Globus pallidus (tissue), 1 donor: Measurements from ENCODE around the gene FBXO47.
"Not testable (repeated sequence)": the region's sequence is repeated elsewhere in the genome, so short reads cannot be mapped to it uniquely, and the experiment has no call there.

Source experiments
- DNase-seq: peaks from one replicate; pipeline ENCODE4 v3.0.0-alpha.2; 2015; ENCODE audit warnings: low spot score

The FBXO47 gene

GRCh38 chr17:38980490-38981217 is 13.5 kb upstream of the FBXO47 start:
- DNase-seq: no peak

- no peak for DNase-seq
Observed at GRCh38 chr17:38978180-38978579, 11.0 kb upstream of the FBXO47 start.

DNA sequence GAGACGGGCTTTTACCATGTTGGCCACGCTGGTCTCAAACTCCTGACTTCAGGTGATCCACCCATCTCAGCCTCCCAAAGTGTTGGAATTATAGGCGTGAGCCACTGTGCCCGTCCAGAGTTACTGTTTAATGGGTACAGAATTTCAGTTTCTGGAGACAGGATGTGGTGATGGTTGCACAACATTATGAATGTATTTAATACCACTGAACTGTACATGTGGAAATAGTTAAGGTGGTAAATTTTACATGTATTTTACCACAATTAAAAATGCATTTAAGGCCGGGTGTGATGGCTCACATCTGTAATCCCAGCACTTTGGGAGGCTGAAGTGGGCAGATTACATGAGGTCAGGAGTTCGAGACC is 9.0 kb upstream of the FBXO47 start:
- DNase-seq: not testable (repeated sequence)

DNA sequence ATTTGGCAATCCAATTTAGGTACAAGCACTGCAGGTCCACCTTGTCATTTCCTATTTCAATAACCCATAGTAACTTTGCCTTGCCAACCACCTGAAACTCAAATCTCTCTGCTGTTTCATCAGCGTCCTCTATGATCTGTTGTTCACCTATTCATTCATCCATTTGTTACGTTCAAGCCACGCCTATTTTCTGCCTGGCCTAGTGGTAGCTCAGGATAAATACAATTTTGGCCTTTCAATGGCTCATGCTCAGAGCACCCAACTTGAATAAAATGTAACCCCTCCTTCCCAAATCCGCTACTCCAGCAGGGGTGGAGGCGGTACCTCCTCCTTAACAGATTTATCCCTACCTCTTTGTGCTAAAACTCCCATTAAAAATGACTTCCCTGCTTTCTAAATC is 3.6 kb upstream of the FBXO47 start:
- DNase-seq: no peak

DNA sequence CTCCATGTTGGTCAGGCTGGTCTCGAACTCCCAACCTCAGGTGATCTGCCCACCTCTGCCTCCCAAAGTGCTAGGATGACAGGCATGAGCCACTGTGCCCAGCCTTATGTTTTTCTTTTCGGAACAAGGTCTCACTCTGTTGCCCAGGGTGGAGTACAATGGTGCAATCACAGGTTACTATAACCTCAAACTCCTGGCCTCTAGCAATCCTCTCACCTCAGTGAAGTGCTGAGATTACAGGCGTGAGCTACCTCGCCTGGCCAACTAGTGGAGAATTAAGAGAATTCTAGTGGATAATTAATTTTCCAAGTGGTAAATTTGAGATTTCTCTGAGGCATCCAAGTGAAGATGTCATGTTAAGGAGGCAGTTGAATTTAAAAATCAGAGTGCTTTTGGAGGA is 2.9 kb upstream of the FBXO47 start:
- no peak for DNase-seq

- no peak for DNase-seq
Observed at GRCh38 chr17:38969281-38969680, 2.1 kb upstream of the FBXO47 start.

DNA sequence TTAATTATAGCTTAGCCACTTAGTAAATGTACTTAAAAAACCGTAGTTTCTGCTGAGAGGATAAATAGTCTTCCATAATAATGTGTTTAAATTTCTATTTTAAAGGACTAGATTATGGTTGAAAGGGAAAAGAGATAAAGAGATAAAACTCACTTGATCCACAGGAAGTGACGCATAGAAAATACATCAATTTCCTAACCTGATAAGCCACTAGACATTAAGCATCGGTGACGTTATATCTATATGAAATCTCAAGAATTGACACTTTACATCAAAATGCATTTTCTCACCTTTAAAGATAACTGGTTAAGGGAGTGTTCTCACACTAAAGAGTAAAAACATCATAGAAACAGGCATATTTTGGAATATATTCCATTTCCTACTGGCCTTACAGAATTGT is 5.8 kb downstream of the FBXO47 start:
- no peak for DNase-seq

DNA sequence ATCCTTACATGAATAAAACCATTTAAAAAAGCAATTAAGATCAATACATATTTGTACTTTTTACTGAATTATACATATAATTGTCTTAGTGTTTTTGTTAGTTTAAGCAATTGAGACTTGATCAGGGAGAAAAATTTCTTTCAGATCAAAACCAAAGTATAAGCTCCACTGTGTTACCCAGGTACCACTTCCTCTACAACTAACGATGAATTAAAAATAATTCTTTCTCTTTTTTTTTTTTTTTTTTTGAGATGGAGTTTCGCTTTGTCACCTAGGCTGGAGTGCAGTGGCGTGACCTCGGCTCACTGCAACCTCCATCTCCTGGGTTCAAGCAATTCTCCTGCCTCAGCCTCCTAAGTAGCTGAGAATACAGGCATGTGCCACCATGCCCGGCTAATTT is 6.8 kb downstream of the FBXO47 start:
- DNase-seq: no peak

DNA sequence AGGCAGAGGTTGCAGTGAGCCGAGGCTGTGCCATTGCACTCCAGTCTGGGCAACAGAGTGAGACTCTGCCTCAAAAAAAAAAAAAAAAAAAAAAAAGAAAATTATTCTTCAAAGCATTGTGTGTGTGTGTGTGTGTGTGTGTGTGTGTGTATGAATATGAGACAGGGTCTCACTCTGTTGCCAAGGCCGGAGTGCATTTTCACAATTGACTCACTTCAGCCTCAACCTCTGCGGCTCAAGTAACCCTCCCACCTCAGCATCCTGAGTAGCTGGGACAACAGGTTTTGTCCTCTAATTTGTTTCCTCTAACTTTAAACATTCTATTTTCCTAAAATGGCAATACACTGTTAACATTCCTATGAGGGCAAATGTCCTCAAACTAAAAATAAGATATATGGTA is 7.7 kb downstream of the FBXO47 start:
- no peak for DNase-seq

DNA sequence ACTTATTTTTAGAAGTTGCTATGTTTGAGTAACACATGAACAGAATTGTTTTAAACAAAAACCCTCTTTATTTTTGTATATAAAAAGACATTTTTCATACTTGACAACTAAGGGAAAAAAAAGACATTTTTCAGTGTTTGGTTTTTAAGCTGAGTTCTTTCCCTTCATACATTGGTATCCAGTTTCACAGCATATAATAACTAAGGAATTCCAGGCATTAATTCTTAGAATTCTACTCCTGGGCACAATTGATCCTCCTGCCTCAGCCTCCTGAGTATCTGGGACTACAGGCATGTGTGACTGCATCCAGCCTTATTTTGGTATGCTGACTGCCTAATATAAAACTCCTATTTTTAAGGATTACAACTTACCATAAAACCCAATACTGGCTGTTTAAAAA is 8.4 kb downstream of the FBXO47 start:
- no peak for DNase-seq

DNA sequence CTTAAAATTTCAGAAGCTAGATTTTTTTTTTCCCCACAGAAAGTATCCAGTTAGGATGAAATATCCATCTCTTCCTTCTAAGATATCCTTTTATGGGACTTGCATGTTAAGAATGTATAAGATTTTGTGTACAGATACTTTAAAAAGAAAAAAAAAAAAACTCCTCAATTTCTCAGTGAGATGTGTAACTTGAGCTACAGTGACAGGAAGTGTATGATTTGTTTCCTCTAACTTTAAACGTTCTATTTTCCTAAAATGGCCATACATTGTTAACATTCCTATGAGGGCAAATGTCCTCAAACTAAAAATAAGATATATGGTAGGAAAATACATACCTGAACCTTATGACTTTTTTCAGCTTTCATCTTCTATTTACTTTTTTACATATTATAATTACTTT is 8.9 kb downstream of the FBXO47 start:
- no peak for DNase-seq

DNA sequence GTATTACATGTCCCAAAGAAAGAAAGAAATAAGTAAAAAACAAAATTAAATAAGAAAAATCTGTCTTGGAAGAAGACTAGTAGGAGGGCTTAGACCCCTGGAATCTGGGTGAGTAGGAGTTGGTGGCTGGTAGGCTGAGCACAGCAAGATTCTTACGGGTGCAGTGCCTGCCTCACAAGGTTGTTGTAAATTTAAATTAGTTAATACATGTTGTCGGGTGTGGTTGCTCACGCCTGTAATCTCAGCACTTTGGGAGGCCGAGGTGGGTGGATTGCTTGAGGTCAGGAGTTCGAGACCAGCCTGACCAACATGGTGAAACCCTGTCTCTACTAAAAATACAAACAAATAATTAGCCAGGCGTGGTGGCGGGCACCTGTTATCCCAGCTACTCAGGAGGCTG is 13.4 kb downstream of the FBXO47 start:
- DNase-seq: not testable (repeated sequence)

GRCh38 chr17:38947189-38947588 is 20.0 kb downstream of the FBXO47 start:
- DNase-seq: no peak

GRCh38 chr17:38943607-38944006 is 23.6 kb downstream of the FBXO47 start:
- DNase-seq: no peak

- no peak for DNase-seq
Observed at GRCh38 chr17:38942696-38943334, 24.4 kb downstream of the FBXO47 start.

DNA sequence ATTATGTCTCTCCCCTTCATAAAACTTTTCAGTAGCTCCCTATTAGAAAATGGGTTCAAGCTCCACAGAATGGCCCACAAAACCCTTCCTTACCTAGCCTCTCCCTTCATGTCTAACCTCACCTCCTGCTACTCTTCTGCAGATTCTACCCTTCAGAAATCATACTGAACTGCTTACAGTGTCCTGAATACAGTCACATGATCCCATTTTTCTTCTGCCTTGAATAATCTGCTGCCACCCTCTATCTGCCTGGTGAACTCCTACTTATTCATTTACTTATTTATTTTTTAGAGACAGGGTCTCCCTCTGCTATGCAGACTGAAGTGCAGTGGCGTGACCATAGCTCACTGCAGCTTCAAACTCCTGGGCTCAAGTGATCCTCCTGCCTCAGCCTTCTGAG is 26.8 kb downstream of the FBXO47 start:
- no peak for DNase-seq

GRCh38 chr17:38939987-38940386 is 27.2 kb downstream of the FBXO47 start:
- DNase-seq: no peak

- not testable (repeated sequence) for DNase-seq
Observed at GRCh38 chr17:38933962-38934361, 33.2 kb downstream of the FBXO47 start.

DNA sequence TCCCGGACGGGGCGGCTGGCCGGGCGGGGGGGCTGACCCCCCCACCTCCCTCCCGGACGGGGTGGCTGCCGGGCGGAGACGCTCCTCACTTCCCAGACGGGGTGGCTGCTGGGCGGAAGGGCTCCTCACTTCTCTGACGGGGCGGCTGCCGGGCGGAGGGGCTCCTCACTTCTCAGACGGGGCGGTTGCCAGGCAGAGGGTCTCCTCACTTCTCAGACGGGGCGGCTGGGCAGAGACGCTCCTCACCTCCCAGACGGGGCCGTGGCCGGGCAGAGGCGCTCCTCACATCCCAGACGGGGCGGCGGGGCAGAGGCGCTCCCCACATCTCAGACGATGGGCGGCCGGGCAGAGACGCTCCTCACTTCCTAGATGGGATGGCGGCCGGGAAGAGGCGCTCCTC is 36.4 kb downstream of the FBXO47 start:
- DNase-seq: not testable (repeated sequence)

- peak; percentile 39 for DNase-seq
Observed at GRCh38 chr17:38926293-38927070, 40.7 kb downstream of the FBXO47 start.

GRCh38 chr17:38925263-38925995 is 41.8 kb downstream of the FBXO47 start, which contains the start of gene LASP1NB:
Gene LASP1NB, plus strand, starts transcription at chr17:38925614.
- DNase-seq: peak; percentile 92

GRCh38 chr17:38922538-38923297 is 44.5 kb downstream of the FBXO47 start:
- peak; percentile 49 for DNase-seq
